ENCODE data around the gene PAX8. TPM values are rescaled to one million over a fixed set of nuclear protein-coding genes. Genes with fewer than 3 reads are reported as not detected.

Gene PAX8
- 0.54 to 1.2 TPM (median 1.1 TPM) in 5 replicates for total RNA-seq (2022; extraction: Qiagen RNA extraction; ENCODE audit: low read depth)

GRCh38 chr2:113278742-113279139 is at the start of gene PAX8:
Gene PAX8 (minus strand): TSS chr2:113278921. CDS start chr2:113278394, 527 bp downstream.

GRCh38 chr2:113173542-113174375 is 105.0 kb downstream of the PAX8 start, which contains the start of gene PSD4:
Gene PSD4 (plus strand): TSS chr2:113173971. CDS start chr2:113182457, 8,486 bp downstream.

Other genes with a start within 250 kb of the PAX8 start
- gene IL36B, start 226.1 kb downstream of the PAX8 start, total RNA-seq (2022; extraction: Qiagen RNA extraction; ENCODE audit: low read depth) = not detected in 5 replicates
- 0.06 to 0.59 TPM (median 0.08 TPM) in 4 of 5 replicates, not detected in the other for gene IL36RN, start 219.7 kb downstream of the PAX8 start, total RNA-seq (2022; extraction: Qiagen RNA extraction; ENCODE audit: low read depth)
- gene IL1F10, start 211.0 kb downstream of the PAX8 start, total RNA-seq (2022; extraction: Qiagen RNA extraction; ENCODE audit: low read depth) = not detected in 5 replicates
- 0.14 to 0.42 TPM (median 0.25 TPM) in 4 of 5 replicates, not detected in the other for gene IL1RN, start 151.3 kb downstream of the PAX8 start, total RNA-seq (2022; extraction: Qiagen RNA extraction; ENCODE audit: low read depth)
- gene PSD4, start 105.0 kb downstream of the PAX8 start, total RNA-seq (2022; extraction: Qiagen RNA extraction; ENCODE audit: low read depth) = 8.2 to 12.1 TPM (median 10.6 TPM) in 5 replicates
- 40.8 to 44.7 TPM (median 41.5 TPM) in 5 replicates for gene ZNG1B, start 158.8 kb upstream of the PAX8 start, total RNA-seq (2022; extraction: Qiagen RNA extraction; ENCODE audit: low read depth)
- gene FOXD4L1, start 219.7 kb upstream of the PAX8 start, total RNA-seq (2022; extraction: Qiagen RNA extraction; ENCODE audit: low read depth) = 0.21 to 0.58 TPM (median 0.28 TPM) in 5 replicates